OCI-LY3 (cell line): ENCODE results near the gene HOXC6.

Source experiments
- CTCF ChIP-seq: fragments of 200-600, 300-600 bp; sonication (generic); IDR thresholded peaks from 2 replicates; pipeline ENCODE4 v1.5.1; 2014; ENCODE audit warnings: antibody characterized with exemption, low read length, low read depth
- EZH2phosphoT487 ChIP-seq: fragments of 200-600 bp; shearing (Covaris generic); IDR thresholded peaks from 2 replicates; pipeline ENCODE4 v1.6.1; 2018; ENCODE audit warnings: antibody characterized with exemption, mixed run types, low read depth

GRCh38 chr12:54060975-54061778 lies 32.9 kb downstream of the HOXC6 start:
- TF ChIP-seq CTCF (no peak), EZH2phosphoT487 (no peak)
